Activated T-helper 2 cell treated with anti-CD3 and anti-CD28 coated beads, Interferon-gamma antibody, Interleukin-2, Interleukin-4, amounts not matched to agents 10 μg/mL and 5 μg/mL and 100 μg/mL, durations not matched to agents 14 hours and 24 hours and 36 hours (primary cell): Measurements from ENCODE around the gene CDCA5. TPM values are rescaled to one million over a fixed set of nuclear protein-coding genes. Genes with fewer than 3 reads are reported as not detected.

ENCODE experiments used
- DNase-seq: peaks from one replicate; pipeline ENCODE4 v3.0.0; 2021; ENCODE audit warnings: low spot score
- H3K27ac Mint-ChIP-seq: one replicate; pipeline ENCODE4 v1.8.0; 2021; ENCODE audit warnings: mixed read lengths
- H3K27me3 Mint-ChIP-seq: one replicate; pipeline ENCODE4 v1.8.0; 2021; ENCODE audit warnings: low read depth, mixed read lengths
- H3K36me3 Mint-ChIP-seq: one replicate; pipeline ENCODE4 v1.8.0; 2021; ENCODE audit warnings: low read depth, mixed read lengths
- H3K4me1 Mint-ChIP-seq: one replicate; pipeline ENCODE4 v1.8.0; 2021; ENCODE audit warnings: low read depth, mixed read lengths
- H3K4me3 Mint-ChIP-seq: one replicate; pipeline ENCODE4 v1.8.0; 2021; ENCODE audit warnings: low read depth, mild to moderate bottlenecking, moderate library complexity, mixed read lengths
- H3K9me3 Mint-ChIP-seq: one replicate; pipeline ENCODE4 v1.8.0; 2021; ENCODE audit warnings: mixed read lengths
- intact Hi-C: fragments of 100-400 bp; cut with micrococcal nuclease; formaldehyde crosslinking; loops from one replicate; pipeline ENCODE4 v1.15.1; 2023
- total RNA-seq: library from RNA; stranded (reverse); gene quantifications from 2 replicates; pipeline ENCODE4 v1.2.3, GENCODE V29; 2022

Gene CDCA5
- total RNA-seq, 1 donor from 2014 or later: 86.8 TPM

- Mint-ChIP-seq H3K36me3 (peaks cover 16% of the 10 kb centered on the region), H3K27ac (no peak overlapping the region), H3K27me3 (no peaks in the 10 kb centered on the region), H3K4me1 (peaks cover 4% of the 10 kb centered on the region), H3K9me3 (no peaks in the 10 kb centered on the region), H3K4me3 (no peak overlapping the region)
- DNase-seq: no peak
- intact Hi-C loops: no loop called here
These were observed 11.8 kb downstream of the CDCA5 start for GRCh38 chr11:65071907-65072630.

DNA sequence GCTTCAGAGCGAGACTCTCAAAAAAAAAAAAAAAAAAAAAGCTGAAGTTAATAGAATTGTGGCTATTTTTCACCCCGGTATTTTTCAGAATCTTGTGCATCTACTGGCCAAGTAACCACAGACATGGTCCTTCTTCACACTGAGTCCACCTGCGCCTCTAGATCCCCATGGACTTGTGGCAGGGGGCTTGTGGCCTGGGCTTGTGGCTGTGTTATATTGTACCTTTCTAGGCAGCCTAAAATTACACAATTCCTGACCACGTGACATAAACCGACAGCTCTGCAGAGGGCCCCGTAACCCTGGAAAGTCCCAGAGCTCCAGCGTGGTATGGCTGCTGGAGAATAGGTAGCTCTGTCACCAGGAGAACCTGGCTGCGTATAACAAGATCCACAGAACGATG, 14.6 kb downstream of the CDCA5 start:
- no peaks in the 10 kb centered on the region for H3K36me3 Mint-ChIP-seq

GRCh38 chr11:65067446-65067845, 16.4 kb downstream of the CDCA5 start:
- Mint-ChIP-seq H3K9me3 (no peaks in the 10 kb centered on the region), H3K4me3 (no peak overlapping the region), H3K36me3 (no peaks in the 10 kb centered on the region), H3K27ac (no peak overlapping the region), H3K27me3 (no peaks in the 10 kb centered on the region), H3K4me1 (no peaks in the 10 kb centered on the region)
- DNase-seq: no peak
- intact Hi-C loops: no loop called here

More for the DNA sequence above, 14.6 kb downstream of the CDCA5 start:
- intact Hi-C loops: no loop called here
- no peak for DNase-seq
- Mint-ChIP-seq H3K9me3 (no peaks in the 10 kb centered on the region), H3K27ac (no peak overlapping the region), H3K4me1 (no peaks in the 10 kb centered on the region), H3K27me3 (no peaks in the 10 kb centered on the region), H3K4me3 (no peak overlapping the region)

DNA sequence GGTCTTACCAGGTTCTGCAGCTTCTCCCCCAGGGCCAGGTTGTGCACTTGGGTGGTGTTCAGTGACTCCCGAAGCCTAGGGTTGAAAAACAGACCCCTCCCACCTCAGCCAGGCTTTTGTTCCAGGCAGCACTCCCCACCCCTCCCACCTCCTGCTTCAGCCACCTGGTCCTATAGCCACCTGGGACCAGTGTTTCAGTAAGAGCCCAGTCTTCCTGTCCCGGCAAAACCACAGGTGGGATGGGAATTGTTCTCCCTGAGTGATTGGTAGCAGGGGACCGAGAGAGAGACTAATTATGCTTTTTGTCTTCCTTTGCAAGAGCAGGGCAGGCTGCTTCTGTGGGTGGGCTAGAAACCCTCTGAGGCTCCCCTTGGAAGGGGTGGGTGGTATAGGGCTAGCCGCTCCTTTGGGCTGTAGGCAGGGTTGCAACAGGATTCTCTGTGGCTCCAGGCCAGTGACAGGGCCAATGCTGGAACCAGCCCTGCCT, 17.0 kb downstream of the CDCA5 start:
- DNase-seq: no peak
- H3K4me1 Mint-ChIP-seq: no peaks in the 10 kb centered on the region
- intact Hi-C loops: no loop called here
- H3K9me3 Mint-ChIP-seq: no peaks in the 10 kb centered on the region
- H3K4me3 Mint-ChIP-seq: no peak overlapping the region
- no peaks in the 10 kb centered on the region for H3K36me3 Mint-ChIP-seq
- no peak overlapping the region for H3K27ac Mint-ChIP-seq
- no peaks in the 10 kb centered on the region for H3K27me3 Mint-ChIP-seq

GRCh38 chr11:65066315-65066714, 17.5 kb downstream of the CDCA5 start:
- Mint-ChIP-seq H3K36me3 (no peaks in the 10 kb centered on the region), H3K27me3 (no peaks in the 10 kb centered on the region), H3K4me3 (no peak overlapping the region), H3K4me1 (no peaks in the 10 kb centered on the region), H3K9me3 (no peaks in the 10 kb centered on the region), H3K27ac (no peak overlapping the region)
- no peak for DNase-seq
- intact Hi-C loops: no loop called here

DNA sequence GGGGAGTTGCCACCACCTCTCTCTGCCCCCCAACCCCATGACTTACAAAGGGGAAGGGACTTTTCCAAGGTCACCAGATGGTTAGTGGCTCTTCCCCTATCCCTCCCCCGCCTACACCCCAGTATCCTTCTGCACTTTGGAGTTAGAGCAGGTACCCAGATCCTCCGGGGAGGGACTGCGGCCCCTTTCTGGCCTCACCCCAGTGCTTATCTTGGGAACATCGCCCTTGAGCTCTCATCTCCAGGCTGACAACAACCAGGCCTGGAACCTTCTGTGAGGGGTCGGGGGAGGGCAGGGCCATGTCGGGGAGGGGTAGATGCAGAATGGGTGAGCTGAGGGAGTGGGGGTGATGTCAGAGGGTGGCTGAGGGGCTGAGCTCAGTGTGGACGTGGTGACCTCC, 18.0 kb downstream of the CDCA5 start:
- Mint-ChIP-seq H3K36me3 (no peaks in the 10 kb centered on the region), H3K4me3 (no peak overlapping the region), H3K9me3 (no peaks in the 10 kb centered on the region), H3K4me1 (peaks cover 3% of the 10 kb centered on the region), H3K27ac (no peak overlapping the region), H3K27me3 (no peaks in the 10 kb centered on the region)
- DNase-seq: no peak
- intact Hi-C loops: no loop called here

- H3K4me1 Mint-ChIP-seq: peaks cover 10% of the 10 kb centered on the region
- no peak overlapping the region for H3K4me3 Mint-ChIP-seq
- intact Hi-C loops: no loop called here
These were observed 19.0 kb downstream of the CDCA5 start for GRCh38 chr11:65064847-65065240.

GRCh38 chr11:65063532-65063931, 20.3 kb downstream of the CDCA5 start:
- intact Hi-C loops: no loop called here
- H3K27me3 Mint-ChIP-seq: no peaks in the 10 kb centered on the region
- H3K4me3 Mint-ChIP-seq: no peak overlapping the region
- no peaks in the 10 kb centered on the region for H3K36me3 Mint-ChIP-seq
- no peak for DNase-seq
- no peaks in the 10 kb centered on the region for H3K9me3 Mint-ChIP-seq
- H3K4me1 Mint-ChIP-seq: peaks cover 10% of the 10 kb centered on the region
- no peak overlapping the region for H3K27ac Mint-ChIP-seq

More at GRCh38 chr11:65064847-65065240, 19.0 kb downstream of the CDCA5 start:
- DNase-seq: no peak
- H3K27me3 Mint-ChIP-seq: no peaks in the 10 kb centered on the region
- no peaks in the 10 kb centered on the region for H3K36me3 Mint-ChIP-seq
- no peaks in the 10 kb centered on the region for H3K9me3 Mint-ChIP-seq
- no peak overlapping the region for H3K27ac Mint-ChIP-seq

DNA sequence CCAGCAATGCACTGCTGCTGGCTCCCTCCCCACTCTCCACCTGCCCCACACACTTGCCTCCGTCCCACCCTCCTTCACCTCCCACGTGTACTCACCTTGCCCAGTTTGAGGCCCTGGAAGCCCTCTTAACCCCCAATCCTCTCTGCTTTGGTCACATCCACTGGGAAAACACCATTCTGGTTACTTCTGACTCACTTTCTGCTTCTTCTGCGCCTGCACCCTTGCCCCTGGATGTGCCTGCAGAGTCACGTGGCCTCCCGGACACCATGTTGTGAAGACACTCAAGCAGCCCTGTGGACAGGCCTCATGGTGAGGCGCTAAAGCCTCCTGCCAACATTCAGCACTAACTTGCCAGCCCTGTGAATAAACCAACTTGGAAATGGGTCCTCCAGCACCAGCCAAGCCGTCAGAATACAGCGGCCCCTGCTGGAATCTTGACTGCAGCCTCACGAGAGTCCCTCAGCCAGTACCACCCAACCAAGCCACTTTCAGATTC, 22.9 kb downstream of the CDCA5 start:
- intact Hi-C loops: no loop called here

GRCh38 chr11:65059959-65060824, 23.6 kb downstream of the CDCA5 start:
- Mint-ChIP-seq H3K27ac (no peak overlapping the region), H3K4me3 (no peak overlapping the region), H3K27me3 (no peaks in the 10 kb centered on the region), H3K36me3 (no peaks in the 10 kb centered on the region), H3K9me3 (no peaks in the 10 kb centered on the region), H3K4me1 (peaks cover 10% of the 10 kb centered on the region)
- intact Hi-C loops: no loop called here
- no peak for DNase-seq

More for the DNA sequence above, 22.9 kb downstream of the CDCA5 start:
- Mint-ChIP-seq H3K36me3 (no peaks in the 10 kb centered on the region), H3K4me3 (no peak overlapping the region), H3K4me1 (peaks cover 10% of the 10 kb centered on the region), H3K27me3 (no peaks in the 10 kb centered on the region), H3K9me3 (no peaks in the 10 kb centered on the region), H3K27ac (no peak overlapping the region)
- no peak for DNase-seq

DNA sequence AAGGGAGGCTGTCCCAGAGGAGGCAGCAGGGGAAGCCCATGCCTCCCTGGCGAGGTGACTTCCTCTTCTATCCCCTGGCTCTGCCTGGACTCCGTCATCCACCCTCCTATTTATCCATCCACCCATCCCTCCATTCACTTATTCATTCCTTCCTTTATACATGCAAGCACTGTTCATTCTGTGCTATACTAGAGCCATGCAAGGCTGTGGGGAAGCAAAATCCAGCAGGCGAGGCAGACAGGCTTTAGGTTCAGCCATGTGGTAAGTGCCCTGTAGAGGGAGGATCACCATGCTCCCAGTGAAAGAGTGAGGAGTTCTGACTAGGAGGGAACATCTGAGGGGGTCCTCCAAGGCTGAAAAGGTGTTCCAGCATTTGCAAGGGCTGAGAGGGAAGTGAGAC, 24.3 kb downstream of the CDCA5 start:
- Mint-ChIP-seq H3K36me3 (no peaks in the 10 kb centered on the region), H3K9me3 (no peaks in the 10 kb centered on the region), H3K4me3 (no peak overlapping the region), H3K4me1 (peaks cover 10% of the 10 kb centered on the region), H3K27me3 (no peaks in the 10 kb centered on the region), H3K27ac (no peak overlapping the region)
- DNase-seq: no peak
- intact Hi-C loops: no loop called here

GRCh38 chr11:65058419-65059054, 25.3 kb downstream of the CDCA5 start, which contains the start of gene NAALADL1:
Gene NAALADL1, minus strand, starts transcription at chr11:65058553. Its CDS starts 32 bp downstream, at chr11:65058521.
- H3K9me3 Mint-ChIP-seq: no peaks in the 10 kb centered on the region
- H3K4me3 Mint-ChIP-seq: no peak within 1 kb of the TSS
- no peaks in the 10 kb centered on the region for H3K27me3 Mint-ChIP-seq
- intact Hi-C loops: no loop called here
- peaks cover 17% of the 10 kb centered on the region for H3K4me1 Mint-ChIP-seq
- no peaks in the 10 kb centered on the region for H3K36me3 Mint-ChIP-seq
- H3K27ac Mint-ChIP-seq: no peak within 1 kb of the TSS
- no peak for DNase-seq
